Activated T-cell treated with anti-CD3 and anti-CD28 coated beads, Interleukin-2, amount 50 U/mL, for 24 hours (primary cell): ENCODE data around the gene GNLY.

ENCODE experiments used
- DNase-seq: peaks from one replicate; pipeline ENCODE4 v3.0.0-alpha.2; 2020
- H3K27ac Mint-ChIP-seq: 2 replicates; pipeline ENCODE4 v1.8.0; 2020; ENCODE audit warnings: mild to moderate bottlenecking, mixed read lengths
- H3K27me3 Mint-ChIP-seq: 2 replicates; pipeline ENCODE4 v1.8.0; 2020; ENCODE audit warnings: mixed read lengths
- H3K36me3 Mint-ChIP-seq: 2 replicates; pipeline ENCODE4 v1.8.0; 2020; ENCODE audit warnings: low read depth, mixed read lengths
- H3K4me1 Mint-ChIP-seq: 2 replicates; pipeline ENCODE4 v1.8.0; 2020; ENCODE audit warnings: low read depth, mixed read lengths
- H3K4me3 Mint-ChIP-seq: 2 replicates; pipeline ENCODE4 v1.8.0; 2020; ENCODE audit warnings: mild to moderate bottlenecking, moderate library complexity, mixed read lengths
- H3K9me3 Mint-ChIP-seq: 2 replicates; pipeline ENCODE4 v1.8.0; 2020; ENCODE audit warnings: mixed read lengths

GNLY gene

DNA sequence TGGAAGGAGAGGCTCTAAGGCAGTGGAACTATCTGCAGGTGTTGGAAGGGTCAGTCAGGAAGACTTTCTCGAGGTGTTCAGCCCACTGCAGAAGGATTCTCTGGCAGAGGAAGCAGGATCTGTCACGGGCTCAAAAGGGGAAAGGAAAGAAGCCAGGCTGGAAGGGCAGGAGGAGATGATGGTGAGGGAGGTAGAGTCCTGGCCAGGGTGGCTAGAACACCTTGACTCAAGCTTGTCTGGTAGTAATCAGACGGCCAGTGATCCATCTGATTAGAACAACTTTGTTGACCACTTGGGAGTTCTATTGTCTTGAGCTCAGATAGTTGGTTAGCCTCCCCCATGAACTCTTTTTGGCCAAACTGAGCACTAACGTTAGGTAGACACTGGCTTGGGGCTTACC is 49.9 kb downstream of the GNLY start:
- no peak for DNase-seq
- Mint-ChIP-seq H3K27me3 (peaks cover 68% of the 10 kb centered on the region), H3K9me3 (no peaks in the 10 kb centered on the region), H3K4me3 (no peak overlapping the region), H3K36me3 (no peaks in the 10 kb centered on the region), H3K27ac (no peak overlapping the region), H3K4me1 (no peaks in the 10 kb centered on the region)

DNA sequence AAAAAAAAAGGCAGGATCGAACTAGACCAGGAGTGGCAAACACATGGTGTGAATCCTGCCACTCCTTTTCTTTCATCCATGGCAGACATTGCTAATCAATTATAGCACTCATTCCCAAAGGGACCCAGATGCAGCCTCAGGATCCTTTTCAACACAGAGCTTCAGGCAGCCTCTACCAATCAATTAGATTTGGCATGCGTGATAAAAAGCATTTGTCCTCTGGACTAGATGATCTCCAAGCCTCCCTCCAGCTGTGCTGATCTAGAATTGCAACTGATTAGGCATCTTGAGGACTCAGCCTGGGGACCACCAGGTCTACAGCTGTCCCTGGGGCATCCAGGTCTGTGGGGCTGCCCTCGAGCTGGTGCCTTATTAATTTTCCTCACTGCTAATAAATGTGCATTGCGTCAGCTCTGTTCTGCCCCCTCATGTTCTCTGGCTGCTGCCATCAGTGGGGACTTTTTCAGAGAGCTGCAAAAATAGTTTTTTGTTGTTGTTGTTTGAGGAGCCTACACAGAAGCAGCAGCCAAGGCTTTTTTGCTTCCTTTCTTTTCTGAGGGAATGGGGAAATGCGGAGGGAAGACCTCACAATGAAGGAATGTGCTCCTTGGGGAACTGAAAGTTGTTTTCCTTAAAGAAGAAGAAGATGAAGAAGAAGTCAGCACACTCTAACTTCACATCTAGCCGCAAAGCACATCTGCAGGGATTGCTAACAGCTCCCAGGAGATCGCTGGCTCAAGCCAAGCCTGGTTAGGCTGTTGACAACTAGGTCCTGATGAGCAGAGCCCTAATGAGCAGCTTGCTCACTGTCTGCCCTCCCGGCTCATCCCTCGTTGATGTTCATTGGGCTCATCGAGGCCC is 50.8 kb downstream of the GNLY start:
- Mint-ChIP-seq H3K27me3 (peaks cover 74% of the 10 kb centered on the region), H3K27ac (no peak overlapping the region), H3K4me1 (no peaks in the 10 kb centered on the region), H3K36me3 (no peaks in the 10 kb centered on the region), H3K4me3 (no peak overlapping the region), H3K9me3 (no peaks in the 10 kb centered on the region)
- no peak for DNase-seq

DNA sequence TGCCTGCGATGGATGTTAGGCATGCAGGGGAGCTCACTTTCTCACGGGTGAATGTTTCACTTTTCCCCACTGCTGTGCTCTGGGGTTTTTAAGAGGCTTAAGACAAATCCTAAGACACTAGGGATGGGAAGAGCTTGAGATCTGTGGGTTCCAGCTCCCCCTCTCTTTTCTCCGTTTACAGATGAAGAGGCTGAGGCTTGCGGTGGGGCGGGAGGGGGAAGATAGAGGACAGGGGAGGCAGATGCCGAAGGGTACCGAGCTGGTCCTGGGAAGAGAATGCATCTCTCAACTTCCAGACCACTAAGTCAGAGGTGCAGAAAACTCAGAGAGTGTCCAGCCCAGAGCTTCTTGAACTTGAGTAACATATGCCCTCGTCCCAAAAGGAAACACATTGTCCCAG is 51.5 kb downstream of the GNLY start:
- Mint-ChIP-seq H3K4me1 (no peaks in the 10 kb centered on the region), H3K36me3 (no peaks in the 10 kb centered on the region), H3K27ac (no peak overlapping the region), H3K9me3 (no peaks in the 10 kb centered on the region), H3K4me3 (no peak overlapping the region), H3K27me3 (peaks cover 81% of the 10 kb centered on the region)
- DNase-seq: no peak

DNA sequence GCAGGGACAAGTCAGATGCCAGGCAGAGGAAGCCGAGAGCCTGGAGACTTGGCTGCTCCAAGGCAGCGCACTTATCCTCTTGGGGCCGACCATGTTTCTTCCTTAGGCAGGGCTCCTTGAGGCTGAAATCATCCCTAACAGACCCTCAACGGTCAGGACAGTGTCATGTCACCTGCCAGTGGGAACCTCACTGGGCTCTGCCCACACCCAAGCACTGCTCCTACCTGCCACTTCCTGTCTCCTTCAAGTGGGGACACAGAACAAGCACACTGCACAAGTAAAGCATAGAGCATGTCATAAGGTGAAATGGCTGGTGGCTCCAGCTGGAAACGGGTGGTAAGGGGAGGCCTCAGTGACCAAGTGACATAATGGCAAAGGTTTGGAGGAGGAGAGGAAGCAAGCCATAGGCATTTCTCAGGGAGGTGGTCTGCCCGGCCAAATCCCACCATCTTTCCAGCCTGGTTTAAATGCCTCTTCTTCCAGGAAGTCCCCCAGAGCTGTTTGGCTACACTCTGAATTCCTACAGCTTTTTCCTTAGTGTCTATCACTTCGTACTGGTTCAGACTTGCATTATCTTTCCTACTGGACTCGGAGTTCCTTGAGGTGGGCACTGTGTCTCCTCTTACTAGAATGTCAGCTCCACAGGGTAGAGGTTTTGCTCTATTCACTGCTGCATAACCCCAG is 52.3 kb downstream of the GNLY start:
- no peak overlapping the region for H3K4me3 Mint-ChIP-seq
- no peaks in the 10 kb centered on the region for H3K4me1 Mint-ChIP-seq
- DNase-seq: no peak
- no peak overlapping the region for H3K27ac Mint-ChIP-seq
- H3K36me3 Mint-ChIP-seq: no peaks in the 10 kb centered on the region
- H3K9me3 Mint-ChIP-seq: no peaks in the 10 kb centered on the region
- H3K27me3 Mint-ChIP-seq: peaks cover 85% of the 10 kb centered on the region

DNA sequence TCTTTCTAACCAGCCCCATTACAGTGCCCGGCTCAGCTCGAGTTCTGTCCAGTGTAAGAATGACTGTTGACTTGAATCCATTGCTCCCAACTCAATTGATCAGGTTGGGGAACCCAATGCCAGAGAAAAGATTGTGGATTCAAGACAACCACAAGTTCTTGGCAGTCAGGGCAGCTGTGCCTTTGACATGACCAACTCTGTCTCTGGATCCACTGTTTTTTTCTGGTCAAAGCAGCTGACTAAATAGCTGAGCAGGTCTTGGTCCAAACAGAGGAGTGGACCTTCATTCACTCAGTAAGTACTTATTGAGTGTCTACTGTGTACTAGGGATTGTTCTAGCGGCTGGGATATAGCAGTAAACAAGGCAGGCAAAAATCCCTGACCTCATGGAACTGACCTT is 53.3 kb downstream of the GNLY start:
- Mint-ChIP-seq H3K27ac (no peak overlapping the region), H3K4me3 (no peak overlapping the region), H3K9me3 (no peaks in the 10 kb centered on the region), H3K4me1 (no peaks in the 10 kb centered on the region), H3K27me3 (peaks cover 85% of the 10 kb centered on the region), H3K36me3 (no peaks in the 10 kb centered on the region)
- no peak for DNase-seq

DNA sequence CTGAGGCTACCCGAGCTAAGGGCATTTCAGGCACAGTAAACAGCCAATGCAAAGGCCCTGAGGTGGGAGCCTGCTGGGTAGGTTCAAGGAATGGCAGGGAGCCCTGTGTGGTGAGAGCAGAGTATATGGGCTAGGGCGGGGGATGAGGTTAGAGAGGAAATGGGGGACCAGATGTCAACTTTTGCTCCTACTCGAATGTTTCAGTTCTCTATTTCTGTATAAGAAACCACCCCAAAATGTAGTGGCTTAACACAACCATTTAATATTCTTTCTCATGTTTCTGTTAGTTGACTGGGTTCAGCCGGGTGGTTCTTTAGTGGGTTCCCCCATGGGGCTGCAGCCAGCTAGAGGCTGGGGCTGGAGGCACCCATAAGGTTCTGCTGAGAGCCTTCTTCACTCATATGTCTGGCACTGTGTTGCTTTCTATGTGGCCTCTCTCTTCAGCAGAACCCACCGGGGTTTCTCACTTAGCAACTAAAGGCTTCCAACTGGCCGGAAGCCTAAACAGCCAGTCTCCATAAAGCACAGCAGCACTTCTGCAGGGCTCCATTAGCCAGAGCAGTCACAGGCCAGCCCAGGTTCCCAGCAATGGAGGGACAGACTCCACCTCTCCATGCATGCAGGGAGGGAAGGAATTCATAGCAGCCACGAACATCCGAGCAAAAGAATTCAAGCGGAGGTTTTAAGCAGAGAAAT is 54.0 kb downstream of the GNLY start:
- no peak overlapping the region for H3K4me3 Mint-ChIP-seq

More for the DNA sequence above, 54.0 kb downstream of the GNLY start:
- Mint-ChIP-seq H3K27ac (no peak overlapping the region), H3K4me1 (no peaks in the 10 kb centered on the region), H3K9me3 (no peaks in the 10 kb centered on the region), H3K36me3 (no peaks in the 10 kb centered on the region), H3K27me3 (peaks cover 86% of the 10 kb centered on the region)
- no peak for DNase-seq
